Putamen (tissue), 1 donor: ENCODE data around the gene OTUB2.

Source experiments
- DNase-seq: peaks from one replicate; pipeline ENCODE4 v3.0.0-alpha.2; 2016; ENCODE audit warnings: low spot score

OTUB2 gene

DNA sequence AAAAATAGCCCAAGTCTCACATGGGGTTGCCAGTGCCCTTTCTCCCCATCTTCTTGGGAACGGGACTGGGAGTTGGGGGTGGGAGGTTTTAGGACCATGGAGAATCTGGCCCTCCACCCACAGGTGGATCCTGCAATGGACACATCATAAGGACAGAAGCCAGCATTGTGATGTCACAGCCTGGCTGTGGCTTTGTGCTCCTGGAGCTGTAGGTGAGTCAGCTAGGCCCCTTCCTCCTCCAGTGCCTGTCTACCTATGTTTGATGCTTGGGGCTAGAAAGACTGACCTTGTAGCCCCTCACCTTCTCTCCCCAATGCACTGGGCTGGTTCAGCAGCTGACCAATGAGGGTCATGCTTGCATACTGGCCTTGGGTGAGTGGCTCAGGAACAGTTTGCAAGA, 29.1 kb upstream of the OTUB2 start, which contains the start of gene CCDC197:
Gene CCDC197, plus strand, starts transcription at position 220 of the 400 bp plus-strand sequence. CDS start 831 bp downstream, outside the sequence.
- no peak for DNase-seq

DNA sequence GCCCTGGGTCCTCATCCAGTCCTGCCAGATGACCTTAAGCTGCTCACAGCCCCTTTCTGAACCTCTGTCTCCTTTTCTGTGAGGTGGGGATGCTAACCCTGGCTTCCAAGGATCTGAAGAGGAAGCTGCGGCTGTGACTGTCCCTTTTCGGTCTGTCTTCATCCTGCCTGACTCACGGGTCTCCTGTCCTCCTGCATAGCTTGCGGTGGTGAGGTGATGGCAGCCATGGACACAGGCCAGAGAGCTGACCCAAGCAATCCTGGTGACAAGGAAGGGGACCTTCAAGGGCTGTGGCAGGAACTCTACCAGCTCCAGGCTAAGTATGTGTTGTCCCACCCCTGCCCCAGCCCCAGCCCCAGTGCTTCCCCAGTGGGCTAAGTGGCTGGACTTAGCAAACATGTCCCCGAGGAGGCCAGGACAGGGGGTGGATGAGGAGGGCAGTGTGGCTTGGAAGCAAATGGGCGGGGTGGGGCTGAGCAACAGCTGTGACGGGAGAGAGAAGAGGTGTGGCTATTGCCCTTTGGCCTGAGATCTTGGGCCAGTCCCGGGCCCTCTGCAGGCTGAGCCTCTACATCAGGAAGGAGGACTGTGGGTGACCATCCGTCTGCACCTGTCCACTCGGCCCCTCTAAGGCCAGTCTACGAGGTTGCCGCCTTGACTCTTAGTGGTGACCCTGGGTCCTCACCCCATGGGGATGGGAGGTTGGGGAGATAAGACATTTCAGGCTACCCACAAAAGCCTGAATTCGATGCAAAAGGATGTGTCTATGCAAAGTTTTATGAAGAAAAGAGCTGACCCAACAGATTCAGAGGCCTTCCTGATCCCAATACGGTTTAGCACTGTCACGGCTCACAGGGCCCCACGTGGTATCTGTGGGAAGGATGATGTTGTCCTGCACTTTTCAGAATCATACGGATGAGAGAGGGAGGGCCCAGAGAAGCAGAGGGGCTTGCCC, 27.9 kb upstream of the OTUB2 start:
- no peak for DNase-seq

DNA sequence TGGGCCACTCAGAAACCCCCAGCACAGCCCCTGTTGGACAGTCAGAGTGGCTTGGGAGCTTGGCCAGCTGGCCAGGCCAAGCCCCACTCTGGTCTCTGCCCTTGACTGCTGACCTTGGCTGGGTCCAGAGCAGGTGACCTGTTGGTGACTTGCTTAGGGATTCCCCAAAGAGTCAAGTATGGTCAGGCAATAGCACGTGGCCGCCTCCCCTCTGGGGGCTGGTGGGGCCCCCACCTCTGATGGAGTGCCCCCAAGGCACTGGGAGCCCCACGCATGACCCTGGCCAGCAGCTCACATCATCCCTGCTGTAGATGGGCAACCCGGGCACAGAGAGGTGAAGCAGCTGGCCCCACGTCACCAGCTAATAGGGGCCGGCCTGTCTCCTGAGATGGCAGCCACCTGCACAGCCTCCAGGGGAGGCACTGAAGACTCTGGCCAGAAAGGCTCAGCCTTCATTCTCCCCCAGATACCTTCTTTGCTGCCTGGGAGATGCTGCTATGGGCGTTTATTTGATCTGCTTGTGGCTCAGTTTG, 27.2 kb upstream of the OTUB2 start:
- no peak for DNase-seq

DNA sequence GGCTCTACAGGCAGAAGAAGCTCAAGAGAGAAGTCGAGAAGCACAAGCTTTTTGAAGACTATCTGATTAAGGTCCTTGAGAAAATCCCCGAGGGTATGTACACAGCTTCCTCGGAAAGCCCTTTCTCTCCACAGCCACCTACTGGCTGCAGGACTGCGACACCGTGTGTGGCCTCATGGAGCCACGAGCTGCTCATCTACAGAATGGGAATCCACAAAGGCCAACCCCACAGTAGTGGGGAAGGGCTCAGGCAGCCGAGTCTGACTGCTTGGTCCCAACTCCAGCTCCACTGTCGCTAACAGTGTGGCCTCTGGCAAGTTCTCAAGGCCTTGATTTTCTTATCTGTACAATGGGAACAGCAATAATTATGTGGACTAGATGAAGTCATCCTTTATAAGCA, 26.6 kb upstream of the OTUB2 start:
- no peak for DNase-seq

DNA sequence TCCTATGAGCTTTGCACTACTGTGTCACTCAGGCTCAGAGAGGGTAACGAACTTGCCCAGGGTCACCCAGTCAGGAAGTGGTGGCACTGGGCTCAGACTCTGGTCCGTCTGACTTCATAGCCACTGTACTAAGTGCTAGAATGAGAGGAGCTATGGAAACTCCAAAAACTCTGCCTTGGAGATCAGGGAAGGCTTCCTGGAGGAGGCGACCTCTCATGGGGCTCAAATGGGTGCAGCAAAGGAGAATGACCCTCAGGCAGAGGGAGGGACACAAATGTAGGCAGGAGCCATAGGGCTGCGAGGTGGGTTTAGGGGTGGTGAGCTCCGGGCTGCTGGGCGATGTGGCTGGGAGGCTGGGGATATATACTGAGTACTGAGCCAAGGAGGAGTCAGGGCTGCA, 25.9 kb upstream of the OTUB2 start:
- DNase-seq = no peak

DNA sequence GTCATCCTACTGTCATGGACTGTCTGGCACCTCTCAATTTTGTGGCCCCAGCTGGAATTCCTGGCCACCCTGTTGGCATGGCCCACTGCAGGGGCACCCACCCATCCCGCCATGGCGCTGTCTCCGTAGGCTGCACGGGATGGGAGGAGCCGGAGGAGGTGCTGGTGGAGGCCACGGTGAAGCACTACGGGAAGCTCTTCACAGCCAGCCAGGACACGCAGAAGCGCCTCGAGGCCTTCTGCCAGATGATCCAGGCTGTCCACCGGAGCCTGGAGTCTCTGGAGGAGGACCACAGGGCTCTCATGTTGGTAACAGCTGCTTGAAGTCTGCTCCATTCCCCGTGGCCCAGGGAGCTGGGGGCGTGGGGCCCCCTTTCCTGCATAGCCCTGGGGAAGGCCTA, 25.1 kb upstream of the OTUB2 start:
- DNase-seq = no peak

DNA sequence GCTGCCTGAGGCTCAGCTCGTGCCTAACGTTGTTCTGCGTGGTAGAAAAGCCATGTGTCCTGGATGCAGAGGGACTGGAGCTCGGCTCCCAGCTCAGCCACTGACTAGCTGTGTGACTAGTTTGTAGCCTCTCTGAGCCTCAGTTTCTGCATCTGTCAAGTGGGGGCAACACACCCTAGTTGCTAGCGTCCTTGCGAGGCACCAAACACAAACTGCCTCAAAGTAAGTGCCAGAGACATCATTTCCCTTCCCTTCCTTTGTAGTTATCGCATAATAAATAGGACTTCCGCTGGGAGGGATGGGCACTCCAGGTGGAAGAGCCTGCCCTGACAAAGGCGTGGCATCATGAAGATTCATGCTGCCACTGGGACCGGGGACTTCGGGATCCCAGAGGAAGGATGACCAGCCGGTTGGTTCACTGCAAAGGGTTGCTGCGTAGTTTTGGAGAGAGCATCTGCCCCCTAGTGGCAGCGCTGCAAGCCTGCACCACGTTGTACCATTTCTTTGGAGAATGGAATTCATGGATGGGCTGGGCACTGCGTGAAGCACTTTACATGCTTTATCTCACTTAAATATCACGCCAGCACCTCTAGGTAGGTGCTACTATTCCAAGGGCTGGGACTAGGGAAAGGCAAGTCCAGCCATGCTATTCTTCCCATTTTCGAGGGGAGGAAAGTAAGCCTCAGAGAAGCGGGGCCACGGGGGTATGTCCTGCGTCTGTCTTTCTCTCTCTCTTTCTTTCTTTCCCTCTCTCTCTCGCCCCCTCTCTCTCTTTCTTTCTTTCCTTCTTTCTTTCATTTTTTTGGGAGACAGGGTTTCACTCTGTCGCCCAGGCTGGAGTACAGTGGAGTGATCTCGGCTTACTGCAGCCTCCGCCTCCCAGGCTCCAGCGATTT, 24.4 kb upstream of the OTUB2 start:
- peak; percentile 49 for DNase-seq

DNA sequence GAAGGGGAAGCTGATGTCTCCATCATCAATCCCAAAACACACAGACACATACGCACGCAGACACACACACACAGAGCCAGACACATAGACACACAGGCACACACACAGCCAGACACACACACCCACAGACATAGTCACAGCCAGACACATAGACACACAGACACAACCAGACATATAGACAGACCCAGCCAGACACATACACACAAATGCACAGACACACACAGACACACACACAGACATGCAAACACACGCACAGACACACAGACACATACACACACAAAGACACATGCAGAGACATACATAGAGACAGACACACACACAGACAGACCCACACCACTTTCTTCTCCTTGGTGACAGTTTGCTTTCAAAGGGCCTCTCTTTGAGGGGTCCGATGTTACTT, 22.7 kb upstream of the OTUB2 start:
- no peak for DNase-seq

DNA sequence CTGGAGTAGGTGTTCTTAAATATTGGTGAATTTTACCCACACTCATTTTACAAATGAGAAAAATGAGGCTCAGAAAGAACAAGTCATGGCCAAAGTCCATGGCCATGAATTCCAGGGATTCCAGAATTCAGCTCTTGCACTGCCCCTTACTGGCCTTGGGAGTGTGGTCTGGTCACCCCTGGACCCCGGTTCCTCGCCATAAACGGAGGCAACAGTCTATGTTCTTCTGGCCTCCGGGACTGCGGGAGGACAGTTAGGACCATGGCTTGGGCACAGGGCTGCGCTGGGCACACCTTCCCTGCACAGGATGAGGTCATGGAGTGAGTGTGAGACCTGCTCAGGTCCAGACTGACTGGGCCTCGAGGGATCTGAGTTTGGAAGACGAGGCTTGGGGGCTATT, 22.1 kb upstream of the OTUB2 start:
- DNase-seq = no peak

DNA sequence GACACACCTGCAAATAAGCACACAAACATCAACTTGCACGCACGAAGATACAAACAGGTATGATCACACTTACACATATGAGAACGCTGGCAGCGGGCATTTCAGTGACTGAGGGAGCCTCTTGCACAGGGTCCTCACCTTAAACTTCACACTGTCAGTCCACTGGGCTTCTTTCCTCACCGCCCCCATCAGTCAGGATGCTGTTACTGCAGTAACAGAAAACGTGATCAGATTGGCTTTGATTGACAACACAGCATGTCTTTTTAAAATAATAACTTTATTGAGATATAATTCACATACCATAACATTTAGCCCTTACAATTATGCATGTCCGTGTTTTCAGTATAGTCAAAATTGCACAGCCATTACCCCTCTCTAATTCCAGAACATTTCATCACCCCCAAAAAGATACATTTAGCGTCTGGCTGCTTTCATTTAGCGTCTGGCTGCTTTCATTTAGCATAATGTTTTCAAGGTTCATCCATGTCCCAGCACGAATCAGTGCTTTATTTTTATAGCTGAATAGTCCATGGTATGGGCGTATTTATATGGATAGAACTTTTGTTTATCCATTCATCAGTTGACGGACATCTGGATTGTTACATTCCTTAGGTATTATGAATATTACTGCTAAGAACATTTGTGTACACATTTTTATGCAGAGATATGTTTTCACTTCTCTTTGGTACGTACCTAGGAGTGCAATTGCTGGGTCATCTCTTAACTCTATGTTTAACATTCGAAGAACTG, 20.6 kb upstream of the OTUB2 start:
- DNase-seq = no peak

DNA sequence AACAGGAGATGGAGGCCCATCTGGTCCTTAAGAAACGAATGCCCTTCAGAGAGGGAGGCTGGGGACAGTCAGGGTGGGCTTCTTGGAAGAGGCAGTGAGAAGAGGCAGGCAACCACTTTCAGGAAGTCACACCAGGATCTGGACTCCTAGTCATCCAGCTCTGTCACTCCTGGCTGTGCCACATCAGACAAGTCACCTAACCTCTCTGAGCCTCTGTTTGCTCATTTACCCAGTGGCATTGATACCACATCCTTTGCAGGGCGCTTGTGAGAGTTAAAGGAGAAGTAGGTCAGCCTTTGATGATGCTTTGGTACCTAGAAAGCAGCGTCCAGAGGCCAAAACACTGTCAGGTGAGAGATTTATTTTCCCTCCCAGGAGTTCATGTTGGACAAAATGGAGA, 17.9 kb upstream of the OTUB2 start:
- DNase-seq = no peak

DNA sequence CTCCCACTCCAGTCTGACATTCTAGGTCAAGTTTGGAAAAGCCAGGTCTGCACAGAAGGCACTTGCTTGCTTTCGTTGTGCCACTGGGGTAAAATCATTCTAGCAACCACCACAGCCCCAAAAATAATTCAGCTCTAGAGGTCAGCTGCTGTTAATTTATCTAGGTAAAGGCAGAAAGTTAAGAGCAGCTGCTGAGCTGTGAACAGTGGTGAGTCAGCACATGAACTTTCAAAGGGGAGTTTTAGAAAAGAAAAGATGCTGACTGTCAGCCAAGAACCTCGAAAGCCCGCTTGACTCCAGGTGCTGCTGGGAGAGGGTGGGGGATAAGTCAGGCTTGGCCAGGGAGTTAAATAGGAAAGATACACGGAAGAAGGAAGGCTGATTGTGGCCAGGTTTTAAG, 16.4 kb upstream of the OTUB2 start:
- no peak for DNase-seq

DNA sequence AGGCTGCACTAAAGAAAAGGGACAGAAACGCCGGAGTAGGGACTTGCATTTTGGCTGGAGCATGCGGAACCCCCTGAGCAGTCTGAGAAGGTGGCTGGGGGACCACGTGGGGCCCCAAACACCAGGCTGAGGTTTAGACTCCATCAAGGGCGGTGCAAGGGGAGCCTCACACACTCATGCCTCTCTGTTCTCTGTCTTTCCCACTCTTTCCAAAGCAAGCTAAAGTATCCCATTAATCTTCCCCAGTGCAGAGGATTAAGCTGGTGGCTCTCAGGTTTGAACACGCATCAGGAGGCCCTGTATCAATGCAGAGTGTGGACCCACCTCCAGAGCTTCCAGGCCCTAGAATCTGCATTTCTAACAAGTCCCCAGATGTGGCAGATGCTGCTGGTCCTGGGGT, 15.5 kb upstream of the OTUB2 start:
- no peak for DNase-seq

DNA sequence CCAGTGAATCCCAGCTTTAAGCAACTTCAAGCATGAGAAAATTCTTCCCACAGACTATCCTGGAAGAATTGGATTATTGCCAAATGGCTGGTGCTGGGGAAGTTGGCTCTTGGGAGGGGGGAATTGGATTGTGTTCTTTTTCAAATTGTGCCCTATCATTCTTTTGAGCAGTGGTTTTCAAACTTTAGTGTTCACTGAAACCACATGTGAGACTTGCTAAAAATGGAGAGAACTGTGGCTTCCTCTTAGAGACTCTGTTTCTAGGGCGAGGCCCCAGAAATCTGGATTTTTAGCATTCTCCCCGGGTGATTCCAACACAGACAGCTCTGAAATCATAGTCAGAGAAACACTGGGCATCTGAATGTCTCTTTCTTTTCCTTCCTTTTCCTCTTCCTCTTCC, 14.3 kb upstream of the OTUB2 start:
- no peak for DNase-seq

DNA sequence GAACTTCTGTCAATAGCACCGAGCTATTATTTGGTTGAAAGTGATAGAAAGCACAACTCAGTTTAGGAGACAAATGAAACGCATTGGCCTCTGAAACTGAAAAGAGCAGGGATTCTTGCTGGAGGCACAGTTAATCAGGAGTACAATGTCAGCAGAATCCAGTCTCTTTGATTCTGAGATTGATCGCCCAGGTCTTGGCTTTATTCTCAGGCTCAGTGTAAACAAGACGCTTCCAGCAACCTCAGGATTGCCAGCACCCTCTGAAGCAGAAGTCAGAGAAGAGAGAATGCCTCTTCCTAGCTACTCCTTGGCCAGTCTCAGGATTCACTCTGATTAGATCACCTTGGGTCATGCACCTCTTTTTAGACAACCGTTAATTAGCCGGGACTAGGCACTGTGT, 11.8 kb upstream of the OTUB2 start:
- no peak for DNase-seq

DNA sequence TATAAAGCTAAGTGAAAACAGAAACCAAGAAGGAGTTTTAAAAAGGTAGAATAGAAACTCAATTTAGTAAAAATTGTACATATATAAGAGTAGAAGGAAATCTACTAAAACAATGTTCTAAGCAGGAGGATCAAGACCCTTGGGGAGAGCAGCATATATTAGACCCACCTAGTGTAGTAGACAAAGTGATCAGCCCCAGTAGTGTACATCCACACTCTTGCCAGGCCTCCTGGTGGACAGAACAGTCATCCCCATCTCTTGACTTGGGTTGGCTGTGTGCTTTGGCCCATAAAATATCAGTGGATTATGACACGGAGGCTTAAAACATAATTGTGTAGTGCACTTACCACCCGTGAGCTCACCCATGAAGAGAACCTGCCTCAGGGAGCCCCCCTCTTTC, 10.9 kb upstream of the OTUB2 start:
- DNase-seq = no peak

DNA sequence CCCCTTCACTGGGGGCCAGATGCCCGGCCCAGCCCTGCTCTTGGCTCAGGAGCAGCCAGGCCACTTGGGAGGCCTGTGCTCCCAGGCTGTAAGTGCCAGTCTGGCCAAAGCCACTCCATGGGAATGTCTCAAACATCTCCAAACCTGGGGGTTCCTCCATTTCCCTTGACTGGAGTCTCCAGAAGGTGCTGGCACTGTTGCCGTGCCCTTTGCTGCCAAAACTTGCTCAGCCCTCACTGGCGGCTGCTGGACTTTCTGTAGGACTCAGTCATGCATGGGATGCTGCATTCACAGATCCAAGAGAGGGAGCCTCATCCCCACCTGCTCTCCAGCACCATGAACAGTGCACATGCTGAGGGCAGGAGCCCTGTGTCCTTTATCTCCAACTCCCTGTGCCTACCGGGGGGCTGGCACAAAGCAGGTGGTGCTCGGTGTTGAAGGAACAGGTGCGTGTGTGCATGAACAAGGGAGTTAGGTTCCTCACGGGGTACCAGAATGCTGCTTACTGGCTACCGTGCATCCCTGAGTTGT, 9.6 kb upstream of the OTUB2 start:
- no peak for DNase-seq

DNA sequence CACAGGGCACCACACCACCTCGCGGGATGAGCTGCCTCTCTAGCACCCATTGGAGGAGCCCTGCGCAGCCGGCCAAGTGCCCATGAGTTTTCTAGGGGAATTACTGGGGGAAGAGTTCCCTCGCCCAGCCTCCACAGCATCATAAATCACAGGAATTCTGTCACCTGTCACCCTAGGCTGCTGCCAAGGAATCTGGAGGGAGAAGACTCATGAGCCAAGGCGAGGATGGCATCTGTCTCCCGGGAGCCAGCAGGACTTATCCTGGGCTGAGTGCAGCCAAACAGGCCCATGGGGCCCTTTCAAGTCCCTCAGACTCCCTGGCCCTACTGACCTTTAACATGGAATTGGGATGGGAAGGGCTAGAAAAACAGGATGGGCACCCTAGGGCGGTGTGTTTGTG, 7.8 kb upstream of the OTUB2 start:
- DNase-seq = no peak

DNA sequence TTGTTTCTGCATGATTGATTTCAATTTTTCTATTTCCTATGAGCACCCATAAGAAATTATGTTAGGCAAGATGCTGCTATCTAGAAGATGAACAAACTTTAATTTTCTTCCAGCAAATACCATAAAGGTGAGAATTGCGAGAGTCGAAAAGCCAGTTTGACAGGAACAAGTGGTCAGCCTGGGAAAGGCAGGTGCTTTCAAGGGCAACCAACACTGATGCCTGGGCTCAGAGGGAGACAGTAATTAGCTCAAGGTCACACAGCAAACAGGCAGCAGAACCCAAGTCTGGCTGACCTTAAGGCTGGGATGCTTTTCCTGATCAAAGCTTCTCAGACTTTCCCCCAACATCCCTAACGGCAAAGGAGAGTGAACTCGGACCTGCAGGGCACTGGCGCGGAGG, 6.8 kb upstream of the OTUB2 start:
- no peak for DNase-seq

DNA sequence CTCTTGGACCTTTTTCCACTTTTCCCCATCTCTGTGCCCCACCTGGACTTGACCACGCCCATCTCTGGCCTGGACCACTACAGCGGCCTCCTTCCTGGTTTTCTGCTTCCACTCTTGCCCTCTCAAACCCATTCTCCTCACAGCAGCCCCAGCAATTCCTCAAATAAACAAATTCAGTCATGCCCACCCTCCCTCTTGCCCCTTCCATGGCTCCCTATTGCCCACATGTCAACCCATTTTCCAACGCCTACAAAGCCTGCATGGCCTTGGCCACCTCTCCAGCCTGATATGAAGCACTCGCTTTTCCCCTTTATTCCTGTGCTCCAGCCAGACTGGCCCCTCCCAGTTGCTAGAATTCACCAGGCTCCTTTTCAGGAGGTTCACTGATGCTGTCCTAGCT, 5.9 kb upstream of the OTUB2 start:
- no peak for DNase-seq

DNA sequence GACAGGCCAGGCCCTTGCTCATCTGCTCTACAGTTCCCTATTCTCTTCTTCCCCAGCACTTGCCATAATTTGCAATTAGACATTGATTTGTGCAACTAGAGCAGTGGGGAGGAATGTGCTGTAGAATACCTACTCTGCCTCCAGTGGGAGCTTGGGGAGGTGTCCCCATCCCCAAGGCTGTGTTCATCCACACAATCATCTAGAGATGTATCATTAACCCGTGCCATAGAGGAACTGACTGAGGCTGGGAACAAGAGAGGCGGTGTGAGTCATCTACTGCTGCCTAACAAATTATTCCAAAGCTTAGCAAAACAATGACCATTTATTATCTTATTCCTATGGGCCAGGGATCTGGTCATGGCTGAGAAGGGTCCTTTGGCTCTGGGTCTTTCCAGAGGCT, 5.1 kb upstream of the OTUB2 start:
- DNase-seq = no peak
